Measurements from ENCODE around the gene EBNA1BP2.
"Not testable (repeated sequence)": the region's sequence is repeated elsewhere in the genome, so short reads cannot be mapped to it uniquely, and the experiment has no call there.

EBNA1BP2 gene

DNA sequence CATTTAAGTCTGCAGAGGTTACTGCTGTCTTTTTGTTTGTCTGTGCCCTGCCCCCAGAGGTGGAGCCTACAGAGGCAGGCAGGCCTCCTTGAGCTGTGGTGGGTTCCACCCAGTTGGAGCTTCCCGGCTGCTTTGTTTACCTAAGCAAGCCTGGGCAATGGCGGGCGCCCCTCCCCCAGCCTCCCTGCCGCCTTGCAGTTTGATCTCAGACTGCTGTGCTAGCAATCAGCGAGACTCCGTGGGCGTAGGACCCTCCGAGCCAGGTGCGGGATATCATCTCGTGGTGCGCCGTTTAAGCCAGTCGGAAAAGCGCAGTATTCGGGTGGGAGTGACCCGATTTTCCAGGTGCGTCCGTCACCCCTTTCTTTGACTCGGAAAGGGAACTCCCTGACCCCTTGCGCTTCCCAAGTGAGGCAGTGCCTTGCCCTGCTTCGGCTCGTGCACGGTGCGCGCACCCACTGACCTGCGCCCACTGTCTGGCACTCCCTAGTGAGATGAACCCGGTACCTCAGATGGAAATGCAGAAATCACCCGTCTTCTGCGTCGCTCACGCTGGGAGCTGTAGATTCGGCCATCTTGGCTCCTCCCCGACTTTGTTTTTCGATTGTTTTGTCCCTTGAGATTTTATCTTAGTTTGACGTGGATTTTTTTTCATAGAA, 52.0 kb downstream of the EBNA1BP2 start:
- DNase-seq (ENCODE audit: low read depth) = not testable (repeated sequence)
